Measurements from ENCODE around the gene ABCB9.

GRCh38 chr12:123005081-123005626 is 38.9 kb upstream of the ABCB9 start:
- TF ChIP-seq CTCF (conservative IDR thresholded peaks at IDR 0.05; ENCODE audit: low read depth, low read length) = no peak
- TF ChIP-seq EZH2phosphoT487 (IDR thresholded peaks at IDR 0.05; ENCODE audit: borderline replicate concordance, low read length) = no peak
